ENCODE results near the gene ZC3H11A.

DNA sequence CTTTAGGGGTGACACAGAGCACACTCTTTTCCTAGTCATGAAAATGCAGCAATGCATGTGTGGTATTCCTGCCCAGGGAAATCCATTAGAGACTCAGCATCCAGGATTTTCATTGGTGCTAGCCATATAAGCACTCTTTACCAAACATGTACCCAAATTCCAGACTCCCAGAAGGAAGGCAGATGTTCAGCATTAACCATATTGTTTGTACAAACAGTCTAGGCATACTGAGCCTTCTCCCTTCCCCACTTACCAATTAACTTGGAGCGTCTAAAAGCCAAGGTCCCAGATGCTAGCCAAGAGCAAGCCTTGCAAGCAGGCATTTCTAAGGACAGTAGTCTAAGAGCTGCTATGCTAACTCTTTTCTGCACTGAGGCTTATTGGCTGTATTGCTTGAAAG, 27.9 kb downstream of the ZC3H11A start:
- TF ChIP-seq, protein P1, sequence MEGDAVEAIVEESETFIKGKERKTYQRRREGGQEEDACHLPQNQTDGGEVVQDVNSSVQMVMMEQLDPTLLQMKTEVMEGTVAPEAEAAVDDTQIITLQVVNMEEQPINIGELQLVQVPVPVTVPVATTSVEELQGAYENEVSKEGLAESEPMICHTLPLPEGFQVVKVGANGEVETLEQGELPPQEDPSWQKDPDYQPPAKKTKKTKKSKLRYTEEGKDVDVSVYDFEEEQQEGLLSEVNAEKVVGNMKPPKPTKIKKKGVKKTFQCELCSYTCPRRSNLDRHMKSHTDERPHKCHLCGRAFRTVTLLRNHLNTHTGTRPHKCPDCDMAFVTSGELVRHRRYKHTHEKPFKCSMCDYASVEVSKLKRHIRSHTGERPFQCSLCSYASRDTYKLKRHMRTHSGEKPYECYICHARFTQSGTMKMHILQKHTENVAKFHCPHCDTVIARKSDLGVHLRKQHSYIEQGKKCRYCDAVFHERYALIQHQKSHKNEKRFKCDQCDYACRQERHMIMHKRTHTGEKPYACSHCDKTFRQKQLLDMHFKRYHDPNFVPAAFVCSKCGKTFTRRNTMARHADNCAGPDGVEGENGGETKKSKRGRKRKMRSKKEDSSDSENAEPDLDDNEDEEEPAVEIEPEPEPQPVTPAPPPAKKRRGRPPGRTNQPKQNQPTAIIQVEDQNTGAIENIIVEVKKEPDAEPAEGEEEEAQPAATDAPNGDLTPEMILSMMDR (IDR thresholded peaks at IDR 0.05): no peak
- no peak for TF ChIP-seq POLR2A (IDR thresholded peaks at IDR 0.05)
